Measurements from ENCODE around the gene TBC1D2. TPM values are rescaled to one million over a fixed set of nuclear protein-coding genes. Genes with fewer than 3 reads are reported as not detected.
A peak's percentile ranks its signal among the peaks of the same experiment; 100 is the strongest.

The TBC1D2 gene
- total and polyA plus RNA-seq, 2 of the 4 experiments (the other 2 are of a cell fraction) = 36.9 to 62.7 TPM

- H3K4me1 ChIP-seq (ENCODE audit: control insufficient read depth, insufficient read depth, low read length) = peaks cover 40% of the 10 kb centered on the region
- no TSS peak for BruUV-seq (replicated peaks)
- ChIA-PET POLR2A (ENCODE audit: unreplicated experiment) (no interaction called here), CTCF (interaction anchor here (0.6 to 1.1 kb wide), 2 partner anchors 12 to 350 kb away, joined by 3 to 4 read pairs; no protein-coding TSS in a partner anchor)
- H2BK20ac ChIP-seq (ENCODE audit: low read depth, low read length) = 0 out of 2 replicates have a peak overlapping the region, but pooled peaks have one; percentile 14
- H3K27ac ChIP-seq (ENCODE audit: insufficient read depth, low read length) = 0 out of 2 replicates have a peak overlapping the region, but pooled peaks have one; percentile 2
- no peaks in the 10 kb centered on the region for H4K20me1 ChIP-seq (ENCODE audit: insufficient read depth, low read length)
- DNase-seq (no peak), ATAC-seq (ENCODE audit: low read depth) (no peak)
- intact Hi-C loops (cut with micrococcal nuclease) = no loop called here
- peaks cover 21 to 59% of the 10 kb centered on the region in 2 experiments for H3K79me1 ChIP-seq (ENCODE audit: low read depth in 1 of 2, low read length in 2 of 2)
- no peak overlapping the region for H2AK9ac ChIP-seq (replicated peaks; ENCODE audit: low read depth, low read length, poor library complexity)
- peaks cover 27% of the 10 kb centered on the region for H3K9me1 ChIP-seq (ENCODE audit: insufficient read depth, low read length)
- no peak overlapping the region; a peak in 1 of 4 replicates for H4K8ac ChIP-seq (ENCODE audit: low read depth in 2 of 2, low read length in 2 of 2)
- peaks cover 13% of the 10 kb centered on the region for H3K36me3 ChIP-seq (ENCODE audit: control insufficient read depth, insufficient read depth, low read length)
- in situ Hi-C loops (cut with MboI; ENCODE audit: low sequenced_read_pairs) = no loop called here
- no peak for TF ChIP-seq CEBPB (IDR thresholded peaks at IDR 0.05; ENCODE audit: low read depth, low read length)
- no peak for TF ChIP-seq FOS (IDR thresholded peaks at IDR 0.05; ENCODE audit: low read depth, low read length)
- no peak for TF ChIP-seq POLR2A (IDR thresholded peaks at IDR 0.05; ENCODE audit: low read depth, low read length)
- TF ChIP-seq BHLHE40 (IDR thresholded peaks at IDR 0.05; ENCODE audit: low read depth, low read length) = no peak
- TF ChIP-seq SMC3 (IDR thresholded peaks at IDR 0.05; ENCODE audit: low read depth, low read length) = no peak
- no peak for TF ChIP-seq MAFK (IDR thresholded peaks at IDR 0.05; ENCODE audit: low read depth, low read length)
- dilution Hi-C loops (cut with HindIII; ENCODE audit: low sequenced_read_pairs, unreplicated experiment) = no loop called here
- no peak overlapping the region for H3K4me2 ChIP-seq (ENCODE audit: low read depth, low read length)
- H2BK120ac ChIP-seq (ENCODE audit: low read depth, low read length) = peak overlapping the region; percentile 59; the same call in 1 of the 2 replicates
- H3K27me3 ChIP-seq (ENCODE audit: control insufficient read depth, insufficient read depth, low read length) = no peaks in the 10 kb centered on the region
- peak overlapping the region; percentile 24; the same call in 1 of the 2 replicates for H4K91ac ChIP-seq (ENCODE audit: insufficient read depth, low read depth, low read length)
- peak overlapping the region; percentile 65 for H3K4ac ChIP-seq (ENCODE audit: low read depth, low read length)
- H2BK15ac ChIP-seq (ENCODE audit: low read depth, low read length) = no peak overlapping the region
- H3K18ac ChIP-seq (ENCODE audit: low read depth, low read length) = no peak overlapping the region
- no peaks in the 10 kb centered on the region for H3K9me3 ChIP-seq (ENCODE audit: control insufficient read depth, insufficient read depth, low read length)
- no peak overlapping the region for H3K56ac ChIP-seq (ENCODE audit: extremely low read depth, insufficient read depth, low read length)
- no peak overlapping the region for H3K4me3 ChIP-seq (ENCODE audit: insufficient read depth, low read depth, low read length)
- 0 out of 2 replicates have a peak overlapping the region, but pooled peaks have one; percentile 8 for H4K5ac ChIP-seq (ENCODE audit: low read depth, low read length)
- no peak overlapping the region for H2AFZ ChIP-seq (replicated peaks; ENCODE audit: low read length, poor library complexity)
- WGBS, 2 experiments (ENCODE audit: extremely low coverage in 2 of 2, insufficient read length in 1 of 2) = 100% methylated on average over 2 of the region's 7 CpGs; no CpG with 5 or more reads in 1 of the 2 experiments
- H3K14ac ChIP-seq (replicated peaks; ENCODE audit: low read depth, low read length) = no peak overlapping the region
- no peak overlapping the region for H3K23ac ChIP-seq (ENCODE audit: low read depth, low read length)
- peak overlapping the region; percentile 2 for H2BK5ac ChIP-seq (ENCODE audit: low read depth, low read length, poor library complexity, severe bottlenecking)
- no peak overlapping the region; the same call in 1 of the 2 replicates for H2AK5ac ChIP-seq (ENCODE audit: low read depth, low read length)
- no peak overlapping the region for H3K9ac ChIP-seq (ENCODE audit: low read depth, low read length)
Measured at GRCh38 chr9:98227883-98228282, 27.6 kb downstream of the TBC1D2 start.

All from IMR-90 (cell line).